K562 (cell line): Measurements from ENCODE around the gene HNRNPLL. TPM values are rescaled to one million over a fixed set of nuclear protein-coding genes. Genes with fewer than 3 reads are reported as not detected.
A peak's percentile ranks its signal among the peaks of the same experiment; 100 is the strongest.

Experiments
- ATAC-seq: fragments of 200-7000 bp; cut with Tn5 transposase; 3 replicates; pipeline ENCODE4 v1.9.1; 2020; ENCODE audit warnings: moderate library complexity
- BruUV-seq: library from RNA; stranded (reverse); fragments of 400-500 nt; replicated peaks from 2 replicates; lab custom pipeline; 2021; lab: Mats Ljungman, UMichigan
- CTCF ChIA-PET: fragments of 300-600 bp; formaldehyde crosslinking; extraction: SDS; loops from one replicate; lab custom pipeline; 2021; ENCODE audit warnings: low intra/inter-chr PET ratio; lab: Yijun Ruan, JAX
- POLR2A ChIA-PET: fragments of 300-600, 350-650 bp; sonication (Branson Sonifier 250); formaldehyde crosslinking; extraction: SDS; loops from one replicate; lab custom pipeline; 2021; ENCODE audit warnings: antibody characterized with exemption, inconsistent platforms; lab: Yijun Ruan, JAX
- DNase-seq, 4 experiments: peaks; one replicate each; pipeline versions ENCODE4 v3.0.0 to v3.0.0-alpha.2; 2011 to 2018; ENCODE audit warnings: low spot score in 3 of 4, mixed read lengths in 3 of 4; ENCODE audit errors: extremely low read depth in 1 of 4
- FAIRE-seq: peaks from 2 replicates; lab custom pipeline; 2011; peaks lifted over from hg19 to GRCh38; lab: Jason Lieb, UNC
- H2AFZ ChIP-seq: 2 replicates; pipeline ENCODE4 v1.6.0; 2011; ENCODE audit warnings: low read depth, low read length, control low read depth, inconsistent platforms
- H3K27ac ChIP-seq: fragments of 200-600 bp; 3 replicates; pipeline ENCODE4 v1.8.0; 2011; ENCODE audit warnings: low read depth, mild to moderate bottlenecking, control low read depth, inconsistent platforms, low read length, moderate library complexity, mixed read lengths; ENCODE audit errors: extremely low read depth
- H3K27me3 ChIP-seq, 2 experiments: fragments of 300-600 bp in 1 of 2; 2 replicates in 1 of 2; 3 replicates in 1 of 2; pipeline versions ENCODE4 v1.6.0 to v1.8.0; 2011; ENCODE audit warnings: inconsistent platforms in 2 of 2, low read length in 2 of 2, mild to moderate bottlenecking in 1 of 2, mixed read lengths in 1 of 2, moderate library complexity in 1 of 2; ENCODE audit not compliant: control insufficient read depth in 2 of 2, insufficient read depth in 2 of 2
- H3K36me3 ChIP-seq: fragments of 300-600 bp; 3 replicates; pipeline ENCODE4 v1.8.0; 2011; ENCODE audit warnings: mild to moderate bottlenecking, low read length, inconsistent platforms; ENCODE audit not compliant: control insufficient read depth, insufficient read depth
- H3K4me1 ChIP-seq, 2 experiments: fragments of 200-600 bp in 1 of 2; replicated peaks in 1 of 2; 2 replicates in 1 of 2; 3 replicates in 1 of 2; pipeline versions ENCODE4 v1.5.1 to v1.8.0; 2011; ENCODE audit warnings: inconsistent platforms in 2 of 2, low read length in 2 of 2, mild to moderate bottlenecking in 1 of 2, mixed read lengths in 1 of 2, moderate library complexity in 1 of 2; ENCODE audit not compliant: control insufficient read depth in 2 of 2, insufficient read depth in 2 of 2
- H3K4me2 ChIP-seq: 2 replicates; pipeline ENCODE4 v1.6.1; 2011; ENCODE audit warnings: low read length, control low read depth, inconsistent platforms, mixed read lengths; ENCODE audit not compliant: insufficient read depth
- H3K4me3 ChIP-seq: fragments of 200-600 bp; sonication (generic), shearing (Covaris generic); 2 replicates; pipeline ENCODE4 v1.5.1; 2016; ENCODE audit warnings: control low read depth, inconsistent platforms
- H3K79me2 ChIP-seq: fragments of 200-600 bp; 3 replicates; pipeline ENCODE4 v1.8.0; 2011; ENCODE audit warnings: low read length, inconsistent platforms; ENCODE audit not compliant: control insufficient read depth, insufficient read depth
- H3K9ac ChIP-seq, 2 experiments: 2 replicates each; pipeline versions ENCODE4 v1.6.0 to v1.6.1; 2011; ENCODE audit warnings: low read depth in 2 of 2, low read length in 2 of 2, control low read depth in 1 of 2, inconsistent platforms in 1 of 2, mild to moderate bottlenecking in 1 of 2, mixed read lengths in 1 of 2; ENCODE audit not compliant: insufficient read depth in 1 of 2
- H3K9me1 ChIP-seq: one replicate; pipeline ENCODE4 v1.6.0; 2011; ENCODE audit warnings: inconsistent platforms, mild to moderate bottlenecking, low read length, moderate library complexity; ENCODE audit not compliant: control insufficient read depth, insufficient read depth
- H3K9me3 ChIP-seq: replicated peaks from 2 replicates; pipeline ENCODE4 v1.5.1; 2011; ENCODE audit warnings: low read depth, low read length, inconsistent platforms; ENCODE audit not compliant: control insufficient read depth, insufficient read depth
- H4K20me1 ChIP-seq: replicated peaks from 2 replicates; pipeline ENCODE4 v1.6.1; 2011; ENCODE audit warnings: low read length, inconsistent platforms, mixed read lengths; ENCODE audit not compliant: control insufficient read depth, insufficient read depth
- CHD1 ChIP-seq: fragments of 200-600 bp; sonication (generic); IDR thresholded peaks from one replicate; pipeline ENCODE4 v1.6.1; 2012; ENCODE audit warnings: mild to moderate bottlenecking, moderate library complexity, low read length, inconsistent platforms
- EP400 ChIP-seq: fragments of 450-650 bp; IDR thresholded peaks from 2 replicates; pipeline ENCODE4 v1.6.1; 2017; ENCODE audit warnings: antibody characterized with exemption, mild to moderate bottlenecking, moderate library complexity
- POLR2H ChIP-seq: IDR thresholded peaks from 2 replicates; pipeline ENCODE4 v1.6.1; 2016; ENCODE audit warnings: missing genetic modification characterization, low read depth, mild to moderate bottlenecking, control low read depth, missing compliant biosample characterization, moderate library complexity
- PURB ChIP-seq: sonication (generic); formaldehyde crosslinking; IDR thresholded peaks from 2 replicates; pipeline ENCODE4 v1.9.0; 2021; ENCODE audit warnings: low read depth, mild to moderate bottlenecking, missing genetic modification reagents
- RFX1 ChIP-seq: fragments of 450-650 bp; IDR thresholded peaks from 2 replicates; pipeline ENCODE4 v1.6.1; 2016; ENCODE audit warnings: mild to moderate bottlenecking, moderate library complexity
- SIN3A ChIP-seq, 2 experiments: fragments of 150-350 bp in 1 of 2; IDR thresholded peaks; 2 replicates each; pipeline ENCODE4 v1.6.1; 2011 to 2016; ENCODE audit warnings: borderline replicate concordance in 2 of 2, low read depth in 2 of 2, low read length in 2 of 2, mild to moderate bottlenecking in 2 of 2, moderate library complexity in 2 of 2; ENCODE audit not compliant: control insufficient read depth in 1 of 2
- SMAD2 ChIP-seq: fragments of 150-350 bp; IDR thresholded peaks from 2 replicates; pipeline ENCODE4 v1.6.1; 2014; ENCODE audit warnings: low read depth, mild to moderate bottlenecking, low read length
- SMARCE1 ChIP-seq: fragments of 450-650 bp; IDR thresholded peaks from 2 replicates; pipeline ENCODE4 v1.7.1; 2016; ENCODE audit warnings: mild to moderate bottlenecking
- WGBS: fragments of 100-300 bp; shearing (Covaris generic); methylation state at CpG from one replicate; pipeline ENCODE4 v1.1.6; 2016; ENCODE audit warnings: low coverage, mixed read lengths; ENCODE audit not compliant: insufficient coverage; ENCODE audit errors: missing lambda C conversion rate; 5-methylcytosine and 5-hydroxymethylcytosine counted together
- in situ Hi-C: fragments of 300-500 bp; cut with MboI; formaldehyde crosslinking; loops from 4 replicates; pipeline ENCODE4 v1.15.0; 2018; ENCODE audit warnings: inconsistent platforms, mixed read lengths
- intact Hi-C: fragments of 100-400 bp; cut with micrococcal nuclease; formaldehyde crosslinking; loops from 2 replicates; pipeline ENCODE4 v1.14.2; 2022
- polyA plus RNA-seq, 8 experiments: library from polyadenylated mRNA; depleted of rRNA in 4 of 8; stranded (reverse) in 5 of 8; unstranded in 3 of 8; fragments of >200 nt; fragmentation: Nextera tagmentation in 2 of 8; fragmentation: Illumina TruSeq in 1 of 8; extraction: Ambion mirVana in 2 of 8; extraction: Trizol in 1 of 8; gene quantifications; 2 replicates each; pipeline versions ENCODE4 v1.2.1 to v1.2.3, GENCODE V29; 2011 to 2014; ENCODE audit warnings: inconsistent platforms in 1 of 8, missing spikeins in 1 of 8
- total RNA-seq, 7 experiments: library from RNA; depleted of rRNA in 6 of 7; stranded (reverse); fragments of >200 nt in 6 of 7; fragmentation: Illumina TruSeq in 2 of 7; extraction: Trizol in 2 of 7; gene quantifications; 2 replicates each; pipeline versions ENCODE4 v1.2.1 to v1.2.3, GENCODE V29; 2011 to 2021; ENCODE audit warnings: low replicate concordance in 1 of 7
- TF ChIP-seq, protein P1 (sequence below): sonication (generic); formaldehyde crosslinking; IDR thresholded peaks from 2 replicates; pipeline ENCODE4 v1.8.0; 2022; ENCODE audit warnings: mild to moderate bottlenecking, low read depth, missing genetic modification reagents
- TF ChIP-seq, protein P2 (sequence below), 2 experiments: fragments of 450-650 bp; IDR thresholded peaks; 2 replicates each; pipeline ENCODE4 v1.6.1; 2016
- TF ChIP-seq, protein P3 (sequence below), 2 experiments: IDR thresholded peaks; 2 replicates each; pipeline ENCODE4 v1.6.1; 2012; ENCODE audit warnings: improper control_type of control experiment in 2 of 2, low read depth in 2 of 2, low read length in 2 of 2, borderline replicate concordance in 1 of 2
- TF ChIP-seq, protein P4 (sequence below): IDR thresholded peaks from 2 replicates; pipeline ENCODE4 v1.6.1; 2011; ENCODE audit not compliant: insufficient read length; ENCODE audit errors: extremely low read depth

HNRNPLL gene
- total and polyA plus RNA-seq, 9 of the 15 experiments (the other 6 are each of a cell fraction or from before 2014, with no cell fraction given), result 19.8 to 135 (median 57.8) TPM

DNA sequence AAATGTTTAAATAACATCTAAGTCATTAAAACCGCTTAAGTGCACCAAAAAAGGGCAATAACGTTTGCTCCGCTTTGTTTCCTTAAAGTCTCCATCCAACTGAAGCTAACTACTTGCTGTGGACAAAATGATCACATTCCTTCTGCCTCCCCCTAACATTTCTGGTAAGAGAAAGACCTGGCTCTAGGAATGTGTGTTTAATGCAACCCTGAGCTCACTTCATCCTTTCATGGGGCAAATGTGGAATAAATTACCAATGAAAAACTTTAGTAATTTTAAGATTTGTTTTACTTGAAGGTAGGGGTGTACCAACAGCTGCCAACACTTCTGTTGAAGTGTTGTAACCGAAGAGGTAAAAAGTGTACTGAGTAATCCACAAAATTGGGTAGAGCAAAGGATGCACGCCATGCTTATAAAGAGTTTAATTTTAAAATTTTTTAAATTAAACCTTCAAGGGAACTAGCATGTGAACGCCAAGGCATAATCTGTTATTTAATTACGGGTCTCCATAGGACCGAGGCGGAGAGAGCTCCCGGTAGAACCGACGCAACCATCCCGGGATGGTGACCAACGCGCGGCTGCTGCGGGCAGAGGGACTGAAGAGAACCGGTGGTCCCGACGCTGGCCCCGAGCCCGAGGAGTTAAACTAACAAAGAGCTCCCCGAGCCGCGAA lies 1.1 kb downstream of the HNRNPLL start (continued):
- TF ChIP-seq, protein P1, sequence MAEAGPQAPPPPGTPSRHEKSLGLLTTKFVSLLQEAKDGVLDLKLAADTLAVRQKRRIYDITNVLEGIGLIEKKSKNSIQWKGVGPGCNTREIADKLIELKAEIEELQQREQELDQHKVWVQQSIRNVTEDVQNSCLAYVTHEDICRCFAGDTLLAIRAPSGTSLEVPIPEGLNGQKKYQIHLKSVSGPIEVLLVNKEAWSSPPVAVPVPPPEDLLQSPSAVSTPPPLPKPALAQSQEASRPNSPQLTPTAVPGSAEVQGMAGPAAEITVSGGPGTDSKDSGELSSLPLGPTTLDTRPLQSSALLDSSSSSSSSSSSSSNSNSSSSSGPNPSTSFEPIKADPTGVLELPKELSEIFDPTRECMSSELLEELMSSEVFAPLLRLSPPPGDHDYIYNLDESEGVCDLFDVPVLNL (CRISPR knock-in tag), result no peak

DNA sequence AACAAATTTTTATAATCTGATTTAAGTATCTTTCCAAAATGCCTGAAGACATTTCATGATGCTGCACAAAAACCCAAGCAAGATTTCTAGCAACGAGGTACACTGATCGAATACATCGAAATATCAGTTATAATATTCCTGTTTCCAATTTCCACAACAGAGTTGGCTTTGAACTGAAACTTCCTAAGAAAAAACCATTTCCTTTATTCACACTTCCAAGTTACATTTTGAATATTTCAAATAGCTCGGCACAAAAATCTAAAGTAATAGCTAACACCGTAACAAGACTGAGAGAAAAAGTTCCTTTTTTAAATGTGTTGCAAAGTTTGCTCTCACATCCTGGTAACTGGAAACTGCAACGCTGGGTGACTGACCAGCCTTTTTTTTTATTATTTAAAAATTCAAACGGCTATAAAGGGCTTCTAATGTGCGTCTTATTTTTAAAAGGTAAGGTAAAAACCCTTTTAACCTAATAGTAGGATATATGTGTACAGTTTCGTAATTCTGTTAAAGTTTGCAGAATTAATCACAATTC lies 1.7 kb downstream of the HNRNPLL start:
- ATAC-seq, result no peak
- Histone ChIP-seq H3K4me2 (peak overlapping the region; percentile 82), H3K4me3 (peak overlapping the region; percentile 92), H3K9ac (peak overlapping the region; percentile 88 to 94; a peak in 3 of 4 replicates), H3K27ac (peak overlapping the region; percentile 92), H3K27me3 (no peaks in the 10 kb centered on the region), H3K9me3 (no peaks in the 10 kb centered on the region), H3K79me2 (peaks cover 68% of the 10 kb centered on the region), H3K36me3 (peaks cover 11% of the 10 kb centered on the region; the same call in 1 of the 3 replicates), H3K4me1 (peaks cover 6 to 42% of the 10 kb centered on the region in 2 experiments), H3K9me1 (no peaks in the 10 kb centered on the region), H4K20me1 (peaks cover 11% of the 10 kb centered on the region), H2AFZ (no peak overlapping the region)
- WGBS, result 0% methylated on average over 9 of the region's 9 CpGs
- no peak for DNase-seq
- CTCF ChIA-PET, result interaction anchor here (0.5 kb wide), 1 partner anchor 96 kb away, joined by 3 read pairs; no protein-coding TSS in a partner anchor
- BruUV-seq, result no TSS peak
- POLR2A ChIA-PET, result interaction anchor here (0.6 to 3.5 kb wide), 15 partner anchors 10 to 1404 kb away, joined by 3 to 24 read pairs (median 4); partner anchors contain the start of genes GALM and SRSF7
- no peak for FAIRE-seq
- intact Hi-C loops, result loop anchor here (1.0 kb wide), 1 partner anchor 65 kb away; the partner anchor contains the start of gene GALM
- in situ Hi-C loops, result loop anchor here (5.0 kb wide), 1 partner anchor 71 kb away; no protein-coding TSS in a partner anchor
- TF ChIP-seq, protein P2, sequence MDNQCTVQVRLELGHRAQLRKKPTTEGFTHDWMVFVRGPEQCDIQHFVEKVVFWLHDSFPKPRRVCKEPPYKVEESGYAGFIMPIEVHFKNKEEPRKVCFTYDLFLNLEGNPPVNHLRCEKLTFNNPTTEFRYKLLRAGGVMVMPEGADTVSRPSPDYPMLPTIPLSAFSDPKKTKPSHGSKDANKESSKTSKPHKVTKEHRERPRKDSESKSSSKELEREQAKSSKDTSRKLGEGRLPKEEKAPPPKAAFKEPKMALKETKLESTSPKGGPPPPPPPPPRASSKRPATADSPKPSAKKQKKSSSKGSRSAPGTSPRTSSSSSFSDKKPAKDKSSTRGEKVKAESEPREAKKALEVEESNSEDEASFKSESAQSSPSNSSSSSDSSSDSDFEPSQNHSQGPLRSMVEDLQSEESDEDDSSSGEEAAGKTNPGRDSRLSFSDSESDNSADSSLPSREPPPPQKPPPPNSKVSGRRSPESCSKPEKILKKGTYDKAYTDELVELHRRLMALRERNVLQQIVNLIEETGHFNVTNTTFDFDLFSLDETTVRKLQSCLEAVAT (IDR thresholded peaks at IDR 0.05), result peak in 1 of 2 experiments; percentile 8; a peak in 1 of 4 replicates
- TF ChIP-seq PURB (CRISPR knock-in tag) (no peak), EP400 (0 out of 2 replicates have a peak, but pooled peaks have one; percentile 3), SMAD2 (no peak), RFX1 (no peak), POLR2H (tag) (peak; percentile 46; the same call in 1 of the 2 replicates), CHD1 (peak; percentile 3), SIN3A (IDR thresholded peaks at IDR 0.05; ENCODE audit: borderline replicate concordance in 2 of 2, control insufficient read depth in 1 of 2, low read depth in 2 of 2, low read length in 2 of 2) (peak in 1 of 2 experiments; percentile 43; a peak in 1 of 4 replicates), SMARCE1 (no peak)
- TF ChIP-seq, protein P3, sequence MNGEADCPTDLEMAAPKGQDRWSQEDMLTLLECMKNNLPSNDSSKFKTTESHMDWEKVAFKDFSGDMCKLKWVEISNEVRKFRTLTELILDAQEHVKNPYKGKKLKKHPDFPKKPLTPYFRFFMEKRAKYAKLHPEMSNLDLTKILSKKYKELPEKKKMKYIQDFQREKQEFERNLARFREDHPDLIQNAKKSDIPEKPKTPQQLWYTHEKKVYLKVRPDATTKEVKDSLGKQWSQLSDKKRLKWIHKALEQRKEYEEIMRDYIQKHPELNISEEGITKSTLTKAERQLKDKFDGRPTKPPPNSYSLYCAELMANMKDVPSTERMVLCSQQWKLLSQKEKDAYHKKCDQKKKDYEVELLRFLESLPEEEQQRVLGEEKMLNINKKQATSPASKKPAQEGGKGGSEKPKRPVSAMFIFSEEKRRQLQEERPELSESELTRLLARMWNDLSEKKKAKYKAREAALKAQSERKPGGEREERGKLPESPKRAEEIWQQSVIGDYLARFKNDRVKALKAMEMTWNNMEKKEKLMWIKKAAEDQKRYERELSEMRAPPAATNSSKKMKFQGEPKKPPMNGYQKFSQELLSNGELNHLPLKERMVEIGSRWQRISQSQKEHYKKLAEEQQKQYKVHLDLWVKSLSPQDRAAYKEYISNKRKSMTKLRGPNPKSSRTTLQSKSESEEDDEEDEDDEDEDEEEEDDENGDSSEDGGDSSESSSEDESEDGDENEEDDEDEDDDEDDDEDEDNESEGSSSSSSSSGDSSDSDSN (IDR thresholded peaks at IDR 0.05; ENCODE audit: borderline replicate concordance in 1 of 2, low read depth in 2 of 2, low read length in 2 of 2), result 0 out of 4 replicates have a peak, but pooled peaks have one; percentile 9 to 12
- TF ChIP-seq, protein P4, sequence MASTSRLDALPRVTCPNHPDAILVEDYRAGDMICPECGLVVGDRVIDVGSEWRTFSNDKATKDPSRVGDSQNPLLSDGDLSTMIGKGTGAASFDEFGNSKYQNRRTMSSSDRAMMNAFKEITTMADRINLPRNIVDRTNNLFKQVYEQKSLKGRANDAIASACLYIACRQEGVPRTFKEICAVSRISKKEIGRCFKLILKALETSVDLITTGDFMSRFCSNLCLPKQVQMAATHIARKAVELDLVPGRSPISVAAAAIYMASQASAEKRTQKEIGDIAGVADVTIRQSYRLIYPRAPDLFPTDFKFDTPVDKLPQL, result no peak
